GM19099 (cell line): ENCODE data around the gene CYB5R3.

Experiments
- POLR2A ChIP-seq: IDR thresholded peaks from 3 replicates; pipeline ENCODE4 v1.6.1; 2011; ENCODE audit warnings: low read depth; ENCODE audit not compliant: insufficient read length; ENCODE audit errors: extremely low read depth

The CYB5R3 gene

GRCh38 chr22:42655693-42656092, 6.5 kb upstream of the CYB5R3 start:
- no peak for TF ChIP-seq POLR2A

GRCh38 chr22:42654436-42655073, 5.4 kb upstream of the CYB5R3 start:
- TF ChIP-seq POLR2A = no peak

- TF ChIP-seq POLR2A = no peak
Measured at GRCh38 chr22:42653999-42654398, 4.8 kb upstream of the CYB5R3 start.

GRCh38 chr22:42651134-42651533, 1.9 kb upstream of the CYB5R3 start:
- TF ChIP-seq POLR2A = no peak

- no peak for TF ChIP-seq POLR2A
Measured at GRCh38 chr22:42648368-42649245, 585 bp downstream of the CYB5R3 start.

- no peak for TF ChIP-seq POLR2A
Measured at GRCh38 chr22:42648017-42648367, 1.2 kb downstream of the CYB5R3 start.

GRCh38 chr22:42646569-42647525, 2.3 kb downstream of the CYB5R3 start:
- no peak for TF ChIP-seq POLR2A

- no peak for TF ChIP-seq POLR2A
Measured at GRCh38 chr22:42645938-42646568, 3.1 kb downstream of the CYB5R3 start.

- TF ChIP-seq POLR2A = no peak
Measured at GRCh38 chr22:42645341-42645937, 3.8 kb downstream of the CYB5R3 start.

GRCh38 chr22:42644422-42645340, 4.5 kb downstream of the CYB5R3 start:
- no peak for TF ChIP-seq POLR2A

- TF ChIP-seq POLR2A = no peak
Measured at GRCh38 chr22:42643634-42644421, 5.4 kb downstream of the CYB5R3 start.

- TF ChIP-seq POLR2A = no peak
Measured at GRCh38 chr22:42642806-42643633, 6.2 kb downstream of the CYB5R3 start.
